SK-N-SH (cell line): Measurements from ENCODE around the gene NCOA5. TPM values are rescaled to one million over a fixed set of nuclear protein-coding genes. Genes with fewer than 3 reads are reported as not detected.

Source experiments
- CTCF ChIA-PET: fragments of 300-600, 350-600 bp; formaldehyde crosslinking; extraction: SDS; loops from one replicate; lab custom pipeline; 2021; lab: Yijun Ruan, JAX
- POLR2A ChIA-PET: fragments of 350-600 bp; sonication (Branson Sonifier 250); formaldehyde crosslinking; extraction: SDS; loops from one replicate; lab custom pipeline; 2020; ENCODE audit warnings: antibody characterized with exemption, inconsistent platforms; lab: Yijun Ruan, JAX
- DNase-seq: peaks from one replicate; pipeline ENCODE4 v3.0.0; 2012
- H2AFZ ChIP-seq: fragments of 200-600 bp; sonication (generic); 2 replicates; pipeline ENCODE4 v1.8.1; 2016; ENCODE audit warnings: antibody characterized with exemption, mild to moderate bottlenecking, low read depth
- H3F3A ChIP-seq: fragments of 200-600 bp; sonication (generic); replicated peaks from 2 replicates; pipeline ENCODE3; 2016; ENCODE audit warnings: antibody characterized with exemption, mild to moderate bottlenecking; ENCODE audit not compliant: insufficient read depth
- H3K27ac ChIP-seq, 2 experiments: fragments of 200-500 bp in 1 of 2; fragments of 200-600 bp in 1 of 2; sonication (Bioruptor generic) in 1 of 2; sonication (generic), shearing (Covaris generic) in 1 of 2; 2 replicates each; pipeline versions ENCODE4 v1.5.1 to v1.6.1; 2014 to 2016; ENCODE audit warnings: low read depth in 2 of 2, inconsistent platforms in 1 of 2, low read length in 1 of 2, mild to moderate bottlenecking in 1 of 2, mixed read lengths in 1 of 2
- H3K27me3 ChIP-seq: fragments of 200-600 bp; sonication (generic), shearing (Covaris generic); 2 replicates; pipeline ENCODE4 v1.6.1; 2016; ENCODE audit warnings: mixed run types; ENCODE audit not compliant: insufficient read depth
- H3K36me3 ChIP-seq, 2 experiments: fragments of 200-500 bp in 1 of 2; fragments of 200-600 bp in 1 of 2; sonication (Bioruptor generic) in 1 of 2; sonication (generic) in 1 of 2; replicated peaks in 1 of 2; 2 replicates each; pipeline versions ENCODE3 to v1.5.1; 2014 to 2016; ENCODE audit warnings: low read length in 1 of 2, mild to moderate bottlenecking in 1 of 2; ENCODE audit not compliant: insufficient read depth in 2 of 2, control insufficient read depth in 1 of 2
- H3K4me1 ChIP-seq, 2 experiments: fragments of 200-500 bp in 1 of 2; fragments of 200-600 bp in 1 of 2; sonication (Bioruptor generic) in 1 of 2; sonication (generic), shearing (Covaris generic) in 1 of 2; 2 replicates each; pipeline versions ENCODE4 v1.5.1 to v1.6.1; 2014 to 2016; ENCODE audit warnings: low read depth in 1 of 2, low read length in 1 of 2, mixed run types in 1 of 2; ENCODE audit not compliant: insufficient read depth in 2 of 2, control insufficient read depth in 1 of 2
- H3K4me2 ChIP-seq: fragments of 200-600 bp; sonication (generic), shearing (Covaris generic); 2 replicates; pipeline ENCODE4 v1.6.1; 2017; ENCODE audit warnings: mixed run types
- H3K4me3 ChIP-seq, 2 experiments: fragments of 200-500 bp in 1 of 2; fragments of 200-600 bp in 1 of 2; sonication (Bioruptor generic) in 1 of 2; sonication (generic), shearing (Covaris generic) in 1 of 2; 2 replicates each; pipeline versions ENCODE4 v1.5.1 to v1.8.1; 2014 to 2016; ENCODE audit warnings: low read depth in 2 of 2, inconsistent platforms in 1 of 2, low read length in 1 of 2, mild to moderate bottlenecking in 1 of 2, mixed read lengths in 1 of 2, moderate library complexity in 1 of 2
- H3K79me2 ChIP-seq: fragments of 200-600 bp; sonication (generic); 2 replicates; pipeline ENCODE4 v1.8.1; 2017; ENCODE audit warnings: mild to moderate bottlenecking; ENCODE audit not compliant: insufficient read depth
- H3K9ac ChIP-seq: fragments of 200-600 bp; sonication (generic); 2 replicates; pipeline ENCODE4 v1.6.1; 2017; ENCODE audit warnings: mixed run types
- H3K9me2 ChIP-seq: fragments of 200-600 bp; sonication (generic); 2 replicates; pipeline ENCODE4 v1.6.1; 2017; ENCODE audit warnings: mixed run types
- H3K9me3 ChIP-seq: fragments of 200-600 bp; sonication (generic); 2 replicates; pipeline ENCODE4 v1.6.1; 2017; ENCODE audit warnings: mixed run types, mild to moderate bottlenecking, moderate library complexity
- H4K20me1 ChIP-seq: fragments of 200-600 bp; sonication (generic); 2 replicates; pipeline ENCODE4 v1.6.1; 2017; ENCODE audit warnings: mild to moderate bottlenecking, mixed run types; ENCODE audit not compliant: insufficient read depth
- ELF1 ChIP-seq: IDR thresholded peaks from 2 replicates; pipeline ENCODE4 v1.4.0; 2012
- EP300 ChIP-seq, 2 experiments: IDR thresholded peaks; 2 replicates each; pipeline versions ENCODE4 v1.4.0 to v1.6.1; 2012; ENCODE audit warnings: borderline replicate concordance in 1 of 2, low read depth in 1 of 2, low read length in 1 of 2
- EZH2phosphoT487 ChIP-seq: fragments of 200-600 bp; sonication (generic); IDR thresholded peaks from 2 replicates; pipeline ENCODE4 v1.6.1; 2017; ENCODE audit warnings: low read depth, mixed run types, mild to moderate bottlenecking, antibody characterized with exemption, moderate library complexity, borderline replicate concordance
- FOSL2 ChIP-seq: IDR thresholded peaks from 2 replicates; pipeline ENCODE4 v1.4.0; 2012; ENCODE audit warnings: low read depth, mild to moderate bottlenecking, moderate library complexity, borderline replicate concordance
- FOXJ3 ChIP-seq: sonication (generic); formaldehyde crosslinking; IDR thresholded peaks from 2 replicates; pipeline ENCODE4 v1.5.1; 2020; ENCODE audit warnings: mild to moderate bottlenecking, missing genetic modification reagents
- JUND ChIP-seq: IDR thresholded peaks from 2 replicates; pipeline ENCODE4 v1.4.0; 2012
- MEF2A ChIP-seq: IDR thresholded peaks from 2 replicates; pipeline ENCODE4 v1.4.0; 2012; ENCODE audit warnings: low read depth, borderline replicate concordance
- NRF1 ChIP-seq: IDR thresholded peaks from 2 replicates; pipeline ENCODE4 v1.6.1; 2012; ENCODE audit warnings: low read depth, mild to moderate bottlenecking, low read length
- POLR2AphosphoS5 ChIP-seq: IDR thresholded peaks from 2 replicates; pipeline ENCODE4 v1.6.1; 2012; ENCODE audit warnings: low read depth, low read length
- RAD21 ChIP-seq: IDR thresholded peaks from 2 replicates; pipeline ENCODE4 v1.6.1; 2012; ENCODE audit warnings: mild to moderate bottlenecking, low read length
- RCOR1 ChIP-seq: fragments of 150-350 bp; IDR thresholded peaks from 2 replicates; pipeline ENCODE4 v1.6.1; 2017; ENCODE audit warnings: antibody characterized with exemption, low read length
- RFX5 ChIP-seq: IDR thresholded peaks from 2 replicates; pipeline ENCODE4 v1.6.1; 2012; ENCODE audit warnings: mild to moderate bottlenecking, improper control_type of control experiment, low read length
- RXRA ChIP-seq: IDR thresholded peaks from 2 replicates; pipeline ENCODE4 v1.4.0; 2012; ENCODE audit warnings: low read depth, mild to moderate bottlenecking, borderline replicate concordance
- SIN3A ChIP-seq: IDR thresholded peaks from 2 replicates; pipeline ENCODE4 v1.6.1; 2012; ENCODE audit warnings: low read depth, mild to moderate bottlenecking, low read length, moderate library complexity, borderline replicate concordance
- TAF1 ChIP-seq: IDR thresholded peaks from 2 replicates; pipeline ENCODE4 v1.6.1; 2012; ENCODE audit warnings: low read depth, mild to moderate bottlenecking, low read length, moderate library complexity, borderline replicate concordance
- TCF12 ChIP-seq: IDR thresholded peaks from 2 replicates; pipeline ENCODE4 v1.4.0; 2012
- TEAD4 ChIP-seq: IDR thresholded peaks from 2 replicates; pipeline ENCODE4 v1.4.0; 2012; ENCODE audit warnings: mild to moderate bottlenecking, borderline replicate concordance; ENCODE audit not compliant: insufficient read depth
- ZBTB33 ChIP-seq: IDR thresholded peaks from 2 replicates; pipeline ENCODE4 v1.4.0; 2012; ENCODE audit warnings: low read depth, borderline replicate concordance
- WGBS: methylation state at CpG from one replicate; pipeline ENCODE4 v1.1.6; 2017; ENCODE audit warnings: low lambda C conversion rate; 5-methylcytosine and 5-hydroxymethylcytosine counted together
- polyA plus RNA-seq, 3 experiments: library from polyadenylated mRNA; depleted of rRNA; stranded (reverse); fragments of >200 nt; gene quantifications; 2 replicates each; pipeline ENCODE4 v1.2.3, GENCODE V29; 2012
- TF ChIP-seq, protein P1 (sequence below): fragments of 200-600 bp; sonication (generic); IDR thresholded peaks from 2 replicates; pipeline ENCODE4 v1.6.1; 2017; ENCODE audit warnings: antibody characterized with exemption, mild to moderate bottlenecking, moderate library complexity
- TF ChIP-seq, protein P2 (sequence below): fragments of 150-350 bp; IDR thresholded peaks from 2 replicates; pipeline ENCODE4 v1.6.1; 2017; ENCODE audit warnings: antibody characterized with exemption, low read length, low read depth, borderline replicate concordance

Gene NCOA5
- polyA plus RNA-seq, 1 of the 3 experiments (the other 2 are of a cell fraction) = 20.4 TPM

DNA sequence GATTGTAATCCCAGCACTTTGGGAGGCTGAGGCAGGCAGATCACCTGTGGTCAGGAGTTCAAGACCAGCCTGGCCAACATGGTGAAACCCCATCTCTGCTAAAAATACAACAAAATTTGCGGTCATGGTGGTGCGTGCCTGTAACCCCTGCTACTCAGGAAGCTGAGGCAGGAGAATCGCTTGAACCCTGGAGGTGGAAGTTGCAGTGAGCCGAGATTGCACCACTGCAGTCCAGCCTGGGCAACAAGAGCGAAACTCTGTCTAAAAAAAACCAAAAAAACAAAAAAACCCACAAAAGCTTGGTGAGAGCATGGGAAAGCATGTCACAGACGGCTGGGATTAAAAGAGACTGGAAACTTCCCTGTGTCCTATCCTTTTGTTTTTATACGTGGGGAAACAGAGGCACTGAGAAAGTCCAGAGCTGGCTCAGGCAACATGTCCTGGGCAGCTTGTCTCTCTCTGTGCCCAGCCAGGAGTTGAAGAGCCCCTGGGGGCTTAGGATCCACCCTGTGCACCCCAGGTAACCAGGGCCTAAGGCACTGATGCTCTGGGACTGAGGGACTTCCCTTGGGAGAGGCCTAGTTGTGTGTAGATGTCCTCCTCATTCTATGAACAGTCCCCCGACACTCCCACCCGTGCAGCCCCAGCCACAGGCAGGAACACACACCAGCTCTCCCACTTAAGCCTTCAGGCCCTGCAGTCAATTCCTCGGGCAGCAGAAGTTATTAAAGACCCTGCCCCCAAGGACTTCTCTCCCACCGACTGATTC is 44.3 kb upstream of the NCOA5 start:
- no peaks in the 10 kb centered on the region for H3F3A ChIP-seq
- peaks cover 16% of the 10 kb centered on the region; the same call in 1 of the 2 replicates for H3K27me3 ChIP-seq
- DNase-seq = no peak

DNA sequence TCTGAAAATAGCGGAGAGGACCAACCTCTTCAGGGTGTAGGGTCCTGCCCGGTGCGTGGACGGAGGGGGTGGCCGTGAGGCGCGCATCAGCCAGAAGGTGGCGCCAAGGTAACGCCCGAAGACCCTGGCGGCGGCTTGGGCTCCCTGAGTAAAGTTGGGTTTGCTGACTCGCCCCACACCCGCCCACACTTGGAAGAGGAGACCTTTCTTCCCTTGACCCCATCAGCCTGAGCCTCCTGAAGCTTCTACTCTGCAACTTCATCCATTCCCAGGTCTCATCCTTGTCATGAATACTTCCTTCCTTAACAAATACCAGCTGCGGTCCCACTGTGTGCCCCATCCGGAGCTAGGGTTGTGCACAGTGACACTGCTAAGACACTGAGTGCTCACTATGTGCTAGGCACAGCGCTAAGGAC is 43.0 kb upstream of the NCOA5 start:
- WGBS = 12% methylated on average over 15 of the region's 17 CpGs
- peaks cover 30% of the 10 kb centered on the region; the same call in 1 of the 2 replicates for H3K27me3 ChIP-seq
- DNase-seq = peak; percentile 88
- ChIA-PET CTCF (interaction anchor here (0.6 to 8.1 kb wide), 76 partner anchors 9 to 374 kb away, joined by 3 to 347 read pairs (median 5); partner anchors contain the start of gene CDH22), POLR2A (interaction anchor here (1.2 kb wide), 1 partner anchor 43 kb away, joined by 4 read pairs; no protein-coding TSS in a partner anchor)
- no peak overlapping the region for H3K27ac ChIP-seq
- H3K79me2 ChIP-seq = no peaks in the 10 kb centered on the region
- H4K20me1 ChIP-seq = no peaks in the 10 kb centered on the region
- H2AFZ ChIP-seq = 0 out of 2 replicates have a peak overlapping the region, but pooled peaks have one; percentile 43
- no peaks in the 10 kb centered on the region for H3K9me2 ChIP-seq
- H3K4me3 ChIP-seq = peak overlapping the region in 1 of 2 experiments; percentile 33; a peak in 1 of 4 replicates
- no peaks in the 10 kb centered on the region for H3K9me3 ChIP-seq
- H3K4me1 ChIP-seq = peaks cover 0 to 35% of the 10 kb centered on the region in 2 experiments; a peak in 1 of 4 replicates
- H3K9ac ChIP-seq = no peak overlapping the region
- H3K4me2 ChIP-seq = no peak overlapping the region
- H3K36me3 ChIP-seq = no peaks in the 10 kb centered on the region
- no peaks in the 10 kb centered on the region for H3F3A ChIP-seq
- TF ChIP-seq SIN3A (no peak), FOXJ3 (CRISPR knock-in tag) (no peak), RAD21 (peak; percentile 94), RXRA (no peak), ZBTB33 (no peak), NRF1 (peak; percentile 14; the same call in 1 of the 2 replicates), ELF1 (no peak), TEAD4 (no peak), MEF2A (no peak), POLR2AphosphoS5 (no peak), FOSL2 (no peak)
- TF ChIP-seq, protein P1, sequence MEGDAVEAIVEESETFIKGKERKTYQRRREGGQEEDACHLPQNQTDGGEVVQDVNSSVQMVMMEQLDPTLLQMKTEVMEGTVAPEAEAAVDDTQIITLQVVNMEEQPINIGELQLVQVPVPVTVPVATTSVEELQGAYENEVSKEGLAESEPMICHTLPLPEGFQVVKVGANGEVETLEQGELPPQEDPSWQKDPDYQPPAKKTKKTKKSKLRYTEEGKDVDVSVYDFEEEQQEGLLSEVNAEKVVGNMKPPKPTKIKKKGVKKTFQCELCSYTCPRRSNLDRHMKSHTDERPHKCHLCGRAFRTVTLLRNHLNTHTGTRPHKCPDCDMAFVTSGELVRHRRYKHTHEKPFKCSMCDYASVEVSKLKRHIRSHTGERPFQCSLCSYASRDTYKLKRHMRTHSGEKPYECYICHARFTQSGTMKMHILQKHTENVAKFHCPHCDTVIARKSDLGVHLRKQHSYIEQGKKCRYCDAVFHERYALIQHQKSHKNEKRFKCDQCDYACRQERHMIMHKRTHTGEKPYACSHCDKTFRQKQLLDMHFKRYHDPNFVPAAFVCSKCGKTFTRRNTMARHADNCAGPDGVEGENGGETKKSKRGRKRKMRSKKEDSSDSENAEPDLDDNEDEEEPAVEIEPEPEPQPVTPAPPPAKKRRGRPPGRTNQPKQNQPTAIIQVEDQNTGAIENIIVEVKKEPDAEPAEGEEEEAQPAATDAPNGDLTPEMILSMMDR = peak; percentile 90
- TF ChIP-seq, protein P2, sequence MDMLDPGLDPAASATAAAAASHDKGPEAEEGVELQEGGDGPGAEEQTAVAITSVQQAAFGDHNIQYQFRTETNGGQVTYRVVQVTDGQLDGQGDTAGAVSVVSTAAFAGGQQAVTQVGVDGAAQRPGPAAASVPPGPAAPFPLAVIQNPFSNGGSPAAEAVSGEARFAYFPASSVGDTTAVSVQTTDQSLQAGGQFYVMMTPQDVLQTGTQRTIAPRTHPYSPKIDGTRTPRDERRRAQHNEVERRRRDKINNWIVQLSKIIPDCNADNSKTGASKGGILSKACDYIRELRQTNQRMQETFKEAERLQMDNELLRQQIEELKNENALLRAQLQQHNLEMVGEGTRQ = no peak

More for the DNA sequence above, 44.3 kb upstream of the NCOA5 start:
- no peaks in the 10 kb centered on the region for H3K9me3 ChIP-seq
- H3K27ac ChIP-seq = no peak overlapping the region
- no peak overlapping the region for H3K4me3 ChIP-seq
- CTCF ChIA-PET = interaction anchor here (1.3 to 8.1 kb wide), 11 partner anchors 10 to 304 kb away, joined by 4 to 347 read pairs (median 6); no protein-coding TSS in a partner anchor
- H3K4me1 ChIP-seq = peaks cover 0 to 44% of the 10 kb centered on the region in 2 experiments; a peak in 1 of 4 replicates
- 62% methylated on average over 9 of the region's 11 CpGs for WGBS
- POLR2A ChIA-PET = no interaction called here
- H3K9ac ChIP-seq = no peak overlapping the region
- no peaks in the 10 kb centered on the region for H3K79me2 ChIP-seq
- no peaks in the 10 kb centered on the region for H4K20me1 ChIP-seq
- TF ChIP-seq RCOR1 (no peak), TCF12 (no peak), TAF1 (no peak), NRF1 (no peak), SIN3A (no peak), EZH2phosphoT487 (no peak), EP300 (IDR thresholded peaks at IDR 0.05; ENCODE audit: borderline replicate concordance in 1 of 2, low read depth in 1 of 2, low read length in 1 of 2) (no peak), FOXJ3 (CRISPR knock-in tag) (no peak), JUND (no peak), RFX5 (no peak), RAD21 (no peak)
- TF ChIP-seq, protein P1 = no peak
- no peak overlapping the region for H3K4me2 ChIP-seq
- H2AFZ ChIP-seq = no peak overlapping the region
- no peaks in the 10 kb centered on the region for H3K9me2 ChIP-seq
- H3K36me3 ChIP-seq = no peaks in the 10 kb centered on the region
